ENCODE results near the gene EFCAB11. TPM values are rescaled to one million over a fixed set of nuclear protein-coding genes. Genes with fewer than 3 reads are reported as not detected.

EFCAB11 gene
- total RNA-seq, 1 experiment from 2014 or later, result 36.2 TPM

GRCh38 chr14:89807892-89808291, 146.6 kb downstream of the EFCAB11 start:
- Histone ChIP-seq H3K36me3 (ENCODE audit: control insufficient read depth, insufficient read depth, low read length) (no peaks in the 10 kb centered on the region), H3K4me3 (ENCODE audit: low read depth, low read length) (no peak overlapping the region), H3K4me1 (no peaks in the 10 kb centered on the region), H3K27me3 (replicated peaks; ENCODE audit: control insufficient read depth, insufficient read depth, low read length) (no peaks in the 10 kb centered on the region), H3K9me3 (no peaks in the 10 kb centered on the region)
- H3K27ac Mint-ChIP-seq (ENCODE audit: unreplicated experiment), result no peak overlapping the region
- no peak for TF ChIP-seq CTCF (IDR thresholded peaks at IDR 0.05; ENCODE audit: insufficient read depth in 1 of 2, low read depth in 1 of 2, low read length in 1 of 2, severe bottlenecking in 1 of 2, unreplicated experiment in 1 of 2)
- H3K9me3 Mint-ChIP-seq (ENCODE audit: unreplicated experiment), result no peaks in the 10 kb centered on the region
- ChIA-PET CTCF (no interaction called here), POLR2A (no interaction called here)
- H3K4me1 Mint-ChIP-seq (ENCODE audit: low read depth, unreplicated experiment), result no peaks in the 10 kb centered on the region
- H3K36me3 Mint-ChIP-seq (ENCODE audit: insufficient read depth, unreplicated experiment), result no peaks in the 10 kb centered on the region
- intact Hi-C loops (cut with micrococcal nuclease; ENCODE audit: unreplicated experiment), result no loop called here
- H3K27me3 Mint-ChIP-seq (ENCODE audit: insufficient read depth, unreplicated experiment), result no peaks in the 10 kb centered on the region
- no peak overlapping the region for H3K4me3 Mint-ChIP-seq (ENCODE audit: unreplicated experiment)
- no peak for DNase-seq
- BruUV-seq (replicated peaks), result no TSS peak

- no peak for TF ChIP-seq CTCF (IDR thresholded peaks at IDR 0.05; ENCODE audit: insufficient read depth in 1 of 2, low read depth in 1 of 2, low read length in 1 of 2, severe bottlenecking in 1 of 2, unreplicated experiment in 1 of 2)
- Histone ChIP-seq H3K27me3 (replicated peaks; ENCODE audit: control insufficient read depth, insufficient read depth, low read length) (no peaks in the 10 kb centered on the region), H3K4me3 (ENCODE audit: low read depth, low read length) (no peak overlapping the region), H3K4me1 (no peaks in the 10 kb centered on the region), H3K9me3 (no peaks in the 10 kb centered on the region), H3K36me3 (ENCODE audit: control insufficient read depth, insufficient read depth, low read length) (no peaks in the 10 kb centered on the region)
- H3K27ac Mint-ChIP-seq (ENCODE audit: unreplicated experiment), result no peak overlapping the region
- no peaks in the 10 kb centered on the region for H3K27me3 Mint-ChIP-seq (ENCODE audit: insufficient read depth, unreplicated experiment)
- POLR2A ChIA-PET, result no interaction called here
- CTCF ChIA-PET, result no interaction called here
- H3K4me3 Mint-ChIP-seq (ENCODE audit: unreplicated experiment), result no peak overlapping the region
- no peak for DNase-seq
- intact Hi-C loops (cut with micrococcal nuclease; ENCODE audit: unreplicated experiment), result no loop called here
- BruUV-seq (replicated peaks), result no TSS peak
- no peaks in the 10 kb centered on the region for H3K4me1 Mint-ChIP-seq (ENCODE audit: low read depth, unreplicated experiment)
- H3K9me3 Mint-ChIP-seq (ENCODE audit: unreplicated experiment), result no peaks in the 10 kb centered on the region
- H3K36me3 Mint-ChIP-seq (ENCODE audit: insufficient read depth, unreplicated experiment), result no peaks in the 10 kb centered on the region
Observed at GRCh38 chr14:89807151-89807550, 147.4 kb downstream of the EFCAB11 start.

GRCh38 chr14:89806451-89806850, 148.1 kb downstream of the EFCAB11 start:
- ChIA-PET CTCF (no interaction called here), POLR2A (no interaction called here)
- Histone ChIP-seq H3K4me1 (no peaks in the 10 kb centered on the region), H3K36me3 (ENCODE audit: control insufficient read depth, insufficient read depth, low read length) (no peaks in the 10 kb centered on the region), H3K4me3 (ENCODE audit: low read depth, low read length) (no peak overlapping the region), H3K27me3 (replicated peaks; ENCODE audit: control insufficient read depth, insufficient read depth, low read length) (no peaks in the 10 kb centered on the region), H3K9me3 (no peaks in the 10 kb centered on the region)
- no peaks in the 10 kb centered on the region for H3K4me1 Mint-ChIP-seq (ENCODE audit: low read depth, unreplicated experiment)
- no peak overlapping the region for H3K4me3 Mint-ChIP-seq (ENCODE audit: unreplicated experiment)
- no peaks in the 10 kb centered on the region for H3K9me3 Mint-ChIP-seq (ENCODE audit: unreplicated experiment)
- no peak for DNase-seq
- intact Hi-C loops (cut with micrococcal nuclease; ENCODE audit: unreplicated experiment), result no loop called here
- H3K36me3 Mint-ChIP-seq (ENCODE audit: insufficient read depth, unreplicated experiment), result no peaks in the 10 kb centered on the region
- no TSS peak for BruUV-seq (replicated peaks)
- no peak for TF ChIP-seq CTCF (IDR thresholded peaks at IDR 0.05; ENCODE audit: insufficient read depth in 1 of 2, low read depth in 1 of 2, low read length in 1 of 2, severe bottlenecking in 1 of 2, unreplicated experiment in 1 of 2)
- H3K27me3 Mint-ChIP-seq (ENCODE audit: insufficient read depth, unreplicated experiment), result no peaks in the 10 kb centered on the region
- H3K27ac Mint-ChIP-seq (ENCODE audit: unreplicated experiment), result no peak overlapping the region
